ENCODE measurements around the gene PLEKHG2.

PLEKHG2 gene

GRCh38 chr19:39406656-39407409 lies 5.6 kb upstream of the PLEKHG2 start, which contains the start of gene ZFP36:
TSS of gene ZFP36 (plus strand) at chr19:39406847. CDS start at chr19:39406905, 58 bp downstream.
- POLR2A ChIA-PET (ENCODE audit: low non-redundant PET): interaction anchor here (1.6 kb wide), 2 partner anchors 8 to 10 kb away, joined by 5 to 13 read pairs; no protein-coding TSS in a partner anchor
- peak within 1 kb of the TSS; percentile 100 for H3K27ac ChIP-seq
- no peak for TF ChIP-seq CTCF (conservative IDR thresholded peaks at IDR 0.05; ENCODE audit: low read depth)
- CTCF ChIA-PET: interaction anchor here (0.7 to 1.6 kb wide), 2 partner anchors 9 kb away, joined by 3 to 6 read pairs; no protein-coding TSS in a partner anchor
- DNase-seq (ENCODE audit: low spot score): peak; percentile 81

GRCh38 chr19:39407410-39407659 lies 5.1 kb upstream of the PLEKHG2 start:
- DNase-seq (ENCODE audit: low spot score): no peak
- POLR2A ChIA-PET (ENCODE audit: low non-redundant PET): interaction anchor here (0.8 to 1.6 kb wide), 3 partner anchors 9 to 65 kb away, joined by 4 to 13 read pairs (median 5); partner anchors contain the start of gene SAMD4B
- TF ChIP-seq CTCF (conservative IDR thresholded peaks at IDR 0.05; ENCODE audit: low read depth): no peak
- CTCF ChIA-PET: interaction anchor here (1.6 kb wide), 1 partner anchor 10 kb away, joined by 6 read pairs; no protein-coding TSS in a partner anchor
- H3K27ac ChIP-seq: peak overlapping the region; percentile 100

- H3K27ac ChIP-seq: peak overlapping the region; percentile 100
- CTCF ChIA-PET: interaction anchor here (1.6 kb wide), 1 partner anchor 10 kb away, joined by 6 read pairs; no protein-coding TSS in a partner anchor
- no peak for TF ChIP-seq CTCF (conservative IDR thresholded peaks at IDR 0.05; ENCODE audit: low read depth)
- no peak for DNase-seq (ENCODE audit: low spot score)
- POLR2A ChIA-PET (ENCODE audit: low non-redundant PET): interaction anchor here (0.8 to 1.6 kb wide), 5 partner anchors 9 to 65 kb away, joined by 3 to 13 read pairs (median 4); partner anchors contain the start of genes RPS16 and SAMD4B
Observed at GRCh38 chr19:39407660-39408391, 4.6 kb upstream of the PLEKHG2 start.

- TF ChIP-seq CTCF (conservative IDR thresholded peaks at IDR 0.05; ENCODE audit: low read depth): no peak
- ChIA-PET POLR2A (ENCODE audit: low non-redundant PET) (interaction anchor here (0.8 to 1.6 kb wide), 5 partner anchors 10 to 66 kb away, joined by 3 to 6 read pairs (median 4); partner anchors contain the start of genes RPS16 and SAMD4B), CTCF (interaction anchor here (1.2 to 1.6 kb wide), 2 partner anchors 11 kb away, joined by 6 to 11 read pairs; no protein-coding TSS in a partner anchor)
- peak overlapping the region; percentile 100 for H3K27ac ChIP-seq
- DNase-seq (ENCODE audit: low spot score): no peak
Observed at GRCh38 chr19:39408392-39409207, 3.9 kb upstream of the PLEKHG2 start.

- DNase-seq (ENCODE audit: low spot score): peak; percentile 92
- CTCF ChIA-PET: interaction anchor here (1.2 kb wide), 1 partner anchor 12 kb away, joined by 11 read pairs; no protein-coding TSS in a partner anchor
- TF ChIP-seq CTCF (conservative IDR thresholded peaks at IDR 0.05; ENCODE audit: low read depth): no peak
- POLR2A ChIA-PET (ENCODE audit: low non-redundant PET): interaction anchor here (0.9 to 1.0 kb wide), 2 partner anchors 11 to 18 kb away, joined by 4 to 6 read pairs; partner anchors contain the start of genes MED29 and PAF1
- H3K27ac ChIP-seq: peak overlapping the region; percentile 100
Observed at GRCh38 chr19:39409208-39410016, 3.1 kb upstream of the PLEKHG2 start.

Data from RWPE1 (cell line).